Esophagus muscularis mucosa (tissue), 2 donors: ENCODE measurements around the gene ITPR1.

Source experiments
- POLR2A ChIP-seq: fragments of 450-650 bp; IDR thresholded peaks from one replicate; pipeline ENCODE4 v1.6.1; 2017; ENCODE audit warnings: antibody characterized with exemption, moderate library complexity, mild to moderate bottlenecking, low read depth
- POLR2AphosphoS5 ChIP-seq, 2 donors: sonication (generic); formaldehyde crosslinking; IDR thresholded peaks; one replicate each; pipeline ENCODE4 v1.6.1; 2017; ENCODE audit warnings: antibody characterized with exemption in 2 of 2

DNA sequence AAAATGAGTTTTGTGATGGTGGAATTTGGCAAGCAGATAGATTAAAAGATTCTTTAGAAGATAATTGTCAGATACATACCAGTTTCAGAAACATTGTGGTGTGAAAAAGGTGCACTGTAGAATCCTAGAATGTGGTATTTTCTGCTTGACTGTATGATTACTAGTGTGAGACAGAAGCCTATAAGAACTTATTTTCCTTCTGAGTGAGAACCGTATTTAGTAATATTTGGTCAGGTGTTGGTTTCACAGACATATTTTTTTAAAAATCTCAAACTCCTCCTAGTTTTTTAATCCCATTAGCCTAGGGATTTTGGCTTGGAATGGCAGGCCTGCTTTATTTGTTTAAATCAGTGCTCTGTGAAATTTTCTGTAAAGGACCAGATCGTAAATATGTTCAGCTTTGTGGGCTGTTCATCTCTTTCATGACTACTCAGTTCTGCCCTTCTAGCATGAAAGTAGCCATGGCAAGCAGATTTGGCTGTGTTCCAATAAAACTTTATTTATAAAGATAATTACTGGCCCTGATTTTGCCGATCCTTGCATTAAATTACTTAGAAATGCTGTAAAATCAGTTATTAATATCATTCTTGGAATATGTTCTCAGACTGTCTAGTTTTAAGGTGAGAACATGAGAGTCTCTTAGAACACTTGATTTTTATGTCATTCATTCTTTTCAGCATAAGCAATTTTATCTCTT, 205.1 kb downstream of the ITPR1 start:
- TF ChIP-seq POLR2AphosphoS5 (IDR thresholded peaks at IDR 0.05) (no peak), POLR2A (no peak)
